SK-N-DZ (cell line): ENCODE data around the gene AIP.
"Not testable (repeated sequence)": the region's sequence is repeated elsewhere in the genome, so short reads cannot be mapped to it uniquely, and the experiment has no call there.

Experiments used
- DNase-seq: peaks from one replicate; pipeline ENCODE4 v3.0.0-alpha.2; 2015; ENCODE audit warnings: low spot score

The AIP gene

GRCh38 chr11:67506426-67507051, 23.7 kb downstream of the AIP start:
- DNase-seq = no peak

GRCh38 chr11:67507242-67507863, 24.5 kb downstream of the AIP start:
- DNase-seq = no peak

GRCh38 chr11:67507864-67508485, 25.1 kb downstream of the AIP start, which contains the start of gene CDK2AP2:
Gene CDK2AP2 (minus strand): TSS chr11:67508162. CDS start chr11:67508082, 80 bp downstream.
- peak; percentile 99 for DNase-seq

- peak; percentile 97 for DNase-seq
These were observed 25.8 kb downstream of the AIP start for GRCh38 chr11:67508486-67509121.

- DNase-seq = no peak
These were observed 27.2 kb downstream of the AIP start for GRCh38 chr11:67510023-67510345.

GRCh38 chr11:67511558-67511957, 28.7 kb downstream of the AIP start:
- not testable (repeated sequence) for DNase-seq

GRCh38 chr11:67514116-67514515, 31.3 kb downstream of the AIP start:
- DNase-seq = no peak

GRCh38 chr11:67516806-67517205, 34.0 kb downstream of the AIP start:
- no peak for DNase-seq

GRCh38 chr11:67517784-67518552, 35.1 kb downstream of the AIP start:
- no peak for DNase-seq

GRCh38 chr11:67519726-67520125, 36.9 kb downstream of the AIP start:
- no peak for DNase-seq

GRCh38 chr11:67520856-67521824, 38.3 kb downstream of the AIP start:
- DNase-seq = no peak

- no peak for DNase-seq
These were observed 39.1 kb downstream of the AIP start for GRCh38 chr11:67521924-67522323.

GRCh38 chr11:67522338-67522737, 39.5 kb downstream of the AIP start:
- no peak for DNase-seq

GRCh38 chr11:67522844-67523555, 40.2 kb downstream of the AIP start, which contains the start of gene CABP2:
Gene CABP2 (minus strand): TSS chr11:67523446. CDS start chr11:67523326, 120 bp downstream.
- no peak for DNase-seq

GRCh38 chr11:67523556-67524479, 41.0 kb downstream of the AIP start:
- no peak for DNase-seq

GRCh38 chr11:67524480-67524808, 41.6 kb downstream of the AIP start:
- DNase-seq = no peak

- no peak for DNase-seq
These were observed 42.6 kb downstream of the AIP start for GRCh38 chr11:67525275-67525976.

- DNase-seq = no peak
These were observed 45.5 kb downstream of the AIP start for GRCh38 chr11:67528376-67528775.
